ENCODE data around the gene OR2A2.
A peak's percentile ranks its signal among the peaks of the same experiment; 100 is the strongest.
"Not testable (repeated sequence)": the region's sequence is repeated elsewhere in the genome, so short reads cannot be mapped to it uniquely, and the experiment has no call there.

The OR2A2 gene

GRCh38 chr7:144105211-144105610, 4.2 kb upstream of the OR2A2 start:
- no peaks in the 10 kb centered on the region for H3K4me1 Mint-ChIP-seq
- H3K27ac Mint-ChIP-seq, result no peak overlapping the region
- H3K4me3 Mint-ChIP-seq, result no peak overlapping the region
- H3K27me3 Mint-ChIP-seq (ENCODE audit: low read depth, poor library complexity), result peaks cover 14% of the 10 kb centered on the region
- DNase-seq, result no peak
- no peaks in the 10 kb centered on the region for H3K9me3 Mint-ChIP-seq
- TF ChIP-seq CTCF (IDR thresholded peaks at IDR 0.05), result no peak
- H3K36me3 Mint-ChIP-seq (ENCODE audit: low read depth), result no peaks in the 10 kb centered on the region

- no peaks in the 10 kb centered on the region for H3K9me3 Mint-ChIP-seq
- no peak for DNase-seq
- H3K4me1 Mint-ChIP-seq, result no peaks in the 10 kb centered on the region
- H3K4me3 Mint-ChIP-seq, result no peak overlapping the region
- no peak overlapping the region for H3K27ac Mint-ChIP-seq
- no peaks in the 10 kb centered on the region for H3K36me3 Mint-ChIP-seq (ENCODE audit: low read depth)
- H3K27me3 Mint-ChIP-seq (ENCODE audit: low read depth, poor library complexity), result peaks cover 6% of the 10 kb centered on the region
- no peak for TF ChIP-seq CTCF (IDR thresholded peaks at IDR 0.05)
Observed at GRCh38 chr7:144110272-144110671, 889 bp downstream of the OR2A2 start.

DNA sequence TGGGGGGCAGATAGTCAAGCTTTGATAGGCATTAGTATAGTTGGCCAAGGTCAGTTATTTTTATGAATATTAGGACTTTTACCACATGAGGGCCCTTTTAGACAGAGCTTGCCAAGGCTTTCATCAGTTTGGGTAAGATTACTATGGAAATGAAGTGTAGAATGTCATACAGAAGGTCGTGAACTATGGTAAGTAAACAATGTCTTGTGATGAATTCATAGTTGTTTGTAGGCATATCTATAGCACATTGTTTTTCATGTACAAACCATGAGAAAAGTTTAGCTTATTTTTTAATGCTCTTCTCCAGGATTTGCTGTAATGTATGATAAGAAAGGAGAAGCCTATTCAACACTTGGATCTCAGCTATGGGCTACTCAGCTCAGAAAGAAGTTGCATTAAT, 4.3 kb downstream of the OR2A2 start:
- H3K27ac Mint-ChIP-seq, result no peak overlapping the region
- H3K4me3 Mint-ChIP-seq, result no peak overlapping the region
- no peak for DNase-seq
- no peaks in the 10 kb centered on the region for H3K4me1 Mint-ChIP-seq
- H3K27me3 Mint-ChIP-seq (ENCODE audit: low read depth, poor library complexity), result no peaks in the 10 kb centered on the region
- H3K36me3 Mint-ChIP-seq (ENCODE audit: low read depth), result no peaks in the 10 kb centered on the region
- TF ChIP-seq CTCF (IDR thresholded peaks at IDR 0.05), result no peak
- H3K9me3 Mint-ChIP-seq, result peaks cover 2% of the 10 kb centered on the region

DNA sequence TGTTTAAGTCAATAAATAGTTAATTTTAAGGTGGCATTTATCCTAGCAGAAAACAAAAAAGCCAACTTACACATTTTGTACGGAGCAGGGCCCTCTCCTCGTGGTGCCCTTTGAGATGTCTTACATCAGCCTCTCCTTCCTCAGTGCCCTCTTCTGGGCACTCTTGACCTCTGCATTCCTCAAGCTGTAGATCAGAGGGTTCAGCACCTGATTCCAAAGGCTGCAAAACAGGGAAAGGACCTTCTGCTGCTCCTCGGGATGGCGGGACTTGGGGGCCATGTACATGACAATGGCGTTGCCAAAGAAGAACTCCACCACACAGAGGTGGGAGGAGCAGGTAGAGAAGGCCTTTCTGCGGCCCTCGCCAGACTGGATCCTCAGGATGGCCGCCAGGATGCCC, 9.0 kb downstream of the OR2A2 start:
- no peaks in the 10 kb centered on the region for H3K36me3 Mint-ChIP-seq (ENCODE audit: low read depth)
- H3K4me1 Mint-ChIP-seq, result no peaks in the 10 kb centered on the region
- peaks cover 5% of the 10 kb centered on the region for H3K9me3 Mint-ChIP-seq
- no peak overlapping the region for H3K27ac Mint-ChIP-seq
- H3K4me3 Mint-ChIP-seq, result no peak overlapping the region
- no peak for DNase-seq
- TF ChIP-seq CTCF (IDR thresholded peaks at IDR 0.05), result no peak
- no peaks in the 10 kb centered on the region for H3K27me3 Mint-ChIP-seq (ENCODE audit: low read depth, poor library complexity)

- no peak for TF ChIP-seq CTCF (IDR thresholded peaks at IDR 0.05)
- Mint-ChIP-seq H3K27me3 (ENCODE audit: low read depth, poor library complexity) (no peaks in the 10 kb centered on the region), H3K36me3 (ENCODE audit: low read depth) (no peaks in the 10 kb centered on the region), H3K4me3 (no peak within 1 kb of the TSS), H3K4me1 (no peaks in the 10 kb centered on the region), H3K27ac (no peak within 1 kb of the TSS), H3K9me3 (peaks cover 5% of the 10 kb centered on the region)
- no peak for DNase-seq
Observed at GRCh38 chr7:144122876-144123275, 13.5 kb downstream of the OR2A2 start, which contains the start of gene OR2A14. Gene OR2A14 (plus strand): TSS chr7:144123176. CDS start chr7:144129113, 5,937 bp downstream.

- peak; percentile 96 for DNase-seq
- Mint-ChIP-seq H3K4me1 (no peaks in the 10 kb centered on the region), H3K27ac (no peak overlapping the region), H3K27me3 (ENCODE audit: low read depth, poor library complexity) (peaks cover 8% of the 10 kb centered on the region), H3K9me3 (no peaks in the 10 kb centered on the region), H3K36me3 (ENCODE audit: low read depth) (no peaks in the 10 kb centered on the region), H3K4me3 (no peak overlapping the region)
- TF ChIP-seq CTCF (IDR thresholded peaks at IDR 0.05), result peak; percentile 91
Observed at GRCh38 chr7:144127714-144128334, 18.4 kb downstream of the OR2A2 start.

DNA sequence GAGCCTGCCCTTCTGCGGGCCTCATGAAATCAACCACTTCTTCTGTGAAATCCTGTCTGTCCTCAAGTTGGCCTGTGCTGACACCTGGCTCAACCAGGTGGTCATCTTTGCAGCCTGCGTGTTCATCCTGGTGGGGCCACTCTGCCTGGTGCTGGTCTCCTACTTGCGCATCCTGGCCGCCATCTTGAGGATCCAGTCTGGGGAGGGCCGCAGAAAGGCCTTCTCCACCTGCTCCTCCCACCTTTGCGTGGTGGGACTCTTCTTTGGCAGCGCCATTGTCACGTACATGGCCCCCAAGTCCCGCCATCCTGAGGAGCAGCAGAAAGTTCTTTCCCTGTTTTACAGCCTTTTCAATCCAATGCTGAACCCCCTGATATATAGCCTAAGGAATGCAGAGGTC, 20.2 kb downstream of the OR2A2 start:
- H3K4me1 Mint-ChIP-seq; H3K36me3 Mint-ChIP-seq (ENCODE audit: low read depth); DNase-seq; H3K27me3 Mint-ChIP-seq (ENCODE audit: low read depth, poor library complexity); H3K4me3 Mint-ChIP-seq; H3K9me3 Mint-ChIP-seq; H3K27ac Mint-ChIP-seq: not testable (repeated sequence)
